ENCODE measurements around the gene NTSR2. TPM values are rescaled to one million over a fixed set of nuclear protein-coding genes. Genes with fewer than 3 reads are reported as not detected.

The NTSR2 gene
- total RNA-seq, 4 donors from 2014 or later: not detected

GRCh38 chr2:11688222-11689069 lies 18.5 kb upstream of the NTSR2 start:
- H3K4me3 ChIP-seq (replicated peaks in 1 of 3): no peak overlapping the region

GRCh38 chr2:11687736-11688135 lies 17.7 kb upstream of the NTSR2 start:
- no peak overlapping the region for H3K27ac ChIP-seq
- peaks cover 15 to 20% of the 10 kb centered on the region in 2 donors for H3K4me1 ChIP-seq
- TF ChIP-seq CTCF (IDR thresholded peaks at IDR 0.05) (no peak), POLR2A (IDR thresholded peaks at IDR 0.05) (no peak)
- H3K4me3 ChIP-seq (replicated peaks in 1 of 3): no peak overlapping the region
- no peak for DNase-seq
- H3K27me3 ChIP-seq: no peaks in the 10 kb centered on the region
- WGBS, 2 donors: 80 to 87% methylated on average over 9 of the region's 9 CpGs
- intact Hi-C loops (cut with DNase I): loop anchor here (5.0 kb wide), 1 partner anchor 100 kb away; no protein-coding TSS in a partner anchor
- no peaks in the 10 kb centered on the region for H3K9me3 ChIP-seq
- H3K36me3 ChIP-seq: no peaks in the 10 kb centered on the region

More at GRCh38 chr2:11688222-11689069, 18.5 kb upstream of the NTSR2 start:
- no peaks in the 10 kb centered on the region for H3K36me3 ChIP-seq
- peak; percentile 64 to 87 (median 71) for TF ChIP-seq CTCF (IDR thresholded peaks at IDR 0.05)
- no peak for TF ChIP-seq POLR2A (IDR thresholded peaks at IDR 0.05)
- intact Hi-C loops (cut with DNase I): loop anchor here (5.0 kb wide), 1 partner anchor 99 kb away; no protein-coding TSS in a partner anchor
- H3K9me3 ChIP-seq: no peaks in the 10 kb centered on the region
- WGBS, 2 donors: 13 to 14% methylated on average over 23 of the region's 23 CpGs
- peak overlapping the region in 1 of 3 donors; percentile 13 for H3K27ac ChIP-seq
- H3K4me1 ChIP-seq: peaks cover 19 to 20% of the 10 kb centered on the region in 2 donors
- DNase-seq: peak; percentile 74 to 86
- no peaks in the 10 kb centered on the region for H3K27me3 ChIP-seq

- TF ChIP-seq POLR2A (IDR thresholded peaks at IDR 0.05) (no peak), CTCF (IDR thresholded peaks at IDR 0.05) (no peak)
- Histone ChIP-seq H3K9me3 (no peaks in the 10 kb centered on the region), H3K27me3 (no peaks in the 10 kb centered on the region), H3K4me1 (peaks cover 15 to 20% of the 10 kb centered on the region in 2 donors), H3K4me3 (replicated peaks in 1 of 3) (no peak overlapping the region), H3K36me3 (no peaks in the 10 kb centered on the region), H3K27ac (no peak overlapping the region)
- no peak for DNase-seq
- intact Hi-C loops (cut with DNase I): loop anchor here (5.0 kb wide), 1 partner anchor 101 kb away; no protein-coding TSS in a partner anchor
- 91 to 96% methylated on average over 10 of the region's 10 CpGs for WGBS, 2 donors
Observed at GRCh38 chr2:11685906-11686470, 16.0 kb upstream of the NTSR2 start.

GRCh38 chr2:11684894-11685460 lies 15.0 kb upstream of the NTSR2 start:
- H3K36me3 ChIP-seq: no peaks in the 10 kb centered on the region
- DNase-seq: peak in 1 of 2 donors; percentile 34
- H3K9me3 ChIP-seq: no peaks in the 10 kb centered on the region
- no peaks in the 10 kb centered on the region for H3K27me3 ChIP-seq
- intact Hi-C loops (cut with DNase I): loop anchor here (5.0 kb wide), 1 partner anchor 102 kb away; no protein-coding TSS in a partner anchor
- 57 to 62% methylated on average over 12 of the region's 12 CpGs for WGBS, 2 donors
- H3K27ac ChIP-seq: peak overlapping the region in 1 of 3 donors; percentile 9
- no peak for TF ChIP-seq POLR2A (IDR thresholded peaks at IDR 0.05)
- no peak for TF ChIP-seq CTCF (IDR thresholded peaks at IDR 0.05)
- H3K4me1 ChIP-seq: peaks cover 15 to 20% of the 10 kb centered on the region in 2 donors
- no peak overlapping the region for H3K4me3 ChIP-seq (replicated peaks in 1 of 3)
